GM12872 (cell line): Measurements from ENCODE around the gene CALD1.
A peak's percentile ranks its signal among the peaks of the same experiment; 100 is the strongest.

Source experiments
- TF ChIP-seq, protein P1 (sequence below): IDR thresholded peaks from 3 replicates; pipeline ENCODE4 v1.5.1; 2011; ENCODE audit warnings: low read depth, mild to moderate bottlenecking, low read length, moderate library complexity; ENCODE audit not compliant: insufficient read depth

The CALD1 gene

DNA sequence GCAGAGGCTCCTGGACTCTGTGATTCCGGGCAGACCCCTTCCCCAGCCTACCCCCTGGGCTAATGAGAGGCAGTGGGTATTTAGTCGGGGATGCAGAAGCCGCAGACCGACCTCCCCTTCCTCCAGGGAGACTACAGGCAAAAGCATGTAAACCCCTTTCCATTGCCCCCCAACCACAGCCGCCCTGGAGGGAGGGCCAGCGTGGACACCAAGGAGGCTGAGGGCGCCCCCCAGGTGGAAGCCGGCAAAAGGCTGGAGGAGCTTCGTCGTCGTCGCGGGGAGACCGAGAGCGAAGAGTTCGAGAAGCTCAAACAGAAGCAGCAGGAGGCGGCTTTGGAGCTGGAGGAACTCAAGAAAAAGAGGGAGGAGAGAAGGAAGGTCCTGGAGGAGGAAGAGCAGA lies 167.9 kb downstream of the CALD1 start:
- TF ChIP-seq, protein P1, sequence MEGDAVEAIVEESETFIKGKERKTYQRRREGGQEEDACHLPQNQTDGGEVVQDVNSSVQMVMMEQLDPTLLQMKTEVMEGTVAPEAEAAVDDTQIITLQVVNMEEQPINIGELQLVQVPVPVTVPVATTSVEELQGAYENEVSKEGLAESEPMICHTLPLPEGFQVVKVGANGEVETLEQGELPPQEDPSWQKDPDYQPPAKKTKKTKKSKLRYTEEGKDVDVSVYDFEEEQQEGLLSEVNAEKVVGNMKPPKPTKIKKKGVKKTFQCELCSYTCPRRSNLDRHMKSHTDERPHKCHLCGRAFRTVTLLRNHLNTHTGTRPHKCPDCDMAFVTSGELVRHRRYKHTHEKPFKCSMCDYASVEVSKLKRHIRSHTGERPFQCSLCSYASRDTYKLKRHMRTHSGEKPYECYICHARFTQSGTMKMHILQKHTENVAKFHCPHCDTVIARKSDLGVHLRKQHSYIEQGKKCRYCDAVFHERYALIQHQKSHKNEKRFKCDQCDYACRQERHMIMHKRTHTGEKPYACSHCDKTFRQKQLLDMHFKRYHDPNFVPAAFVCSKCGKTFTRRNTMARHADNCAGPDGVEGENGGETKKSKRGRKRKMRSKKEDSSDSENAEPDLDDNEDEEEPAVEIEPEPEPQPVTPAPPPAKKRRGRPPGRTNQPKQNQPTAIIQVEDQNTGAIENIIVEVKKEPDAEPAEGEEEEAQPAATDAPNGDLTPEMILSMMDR: no peak

DNA sequence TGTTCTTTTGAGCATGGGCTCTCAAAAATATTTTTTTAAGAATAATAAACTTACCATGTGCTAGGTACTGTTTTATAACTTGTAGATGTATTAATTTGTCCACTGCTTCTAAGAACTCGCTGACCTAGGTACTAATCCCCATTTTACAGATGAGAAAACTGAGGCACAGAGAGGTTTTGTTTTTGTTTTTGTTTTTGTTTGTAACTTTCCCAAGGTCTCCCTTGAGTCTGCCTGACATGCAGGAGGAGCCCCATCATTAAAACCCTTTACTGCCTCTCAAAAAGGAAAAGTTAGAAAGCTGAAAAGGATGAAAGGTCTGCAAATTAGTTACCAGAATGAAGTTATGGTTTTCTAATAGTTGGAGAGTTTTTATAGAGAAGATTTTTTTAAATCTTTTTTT lies 168.4 kb downstream of the CALD1 start:
- TF ChIP-seq, protein P1: no peak

DNA sequence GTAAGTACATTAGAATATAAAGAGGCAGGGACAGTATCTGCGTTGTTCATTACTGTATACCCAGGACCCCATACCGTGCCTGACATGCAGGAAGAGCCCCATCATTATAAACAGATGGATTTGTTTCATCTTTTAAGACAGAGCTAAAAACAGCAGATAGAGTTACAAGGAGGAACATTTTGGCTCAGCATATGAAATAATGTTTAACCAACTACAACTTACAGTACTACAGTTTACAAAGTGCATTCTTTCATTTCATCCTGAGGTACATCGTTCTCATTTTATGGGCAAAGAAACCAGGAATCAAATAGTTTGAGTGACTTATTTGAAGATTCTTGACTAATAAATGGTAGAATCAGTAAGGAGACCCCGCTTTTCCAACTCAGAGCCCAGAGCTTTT lies 168.8 kb downstream of the CALD1 start:
- TF ChIP-seq, protein P1: no peak

DNA sequence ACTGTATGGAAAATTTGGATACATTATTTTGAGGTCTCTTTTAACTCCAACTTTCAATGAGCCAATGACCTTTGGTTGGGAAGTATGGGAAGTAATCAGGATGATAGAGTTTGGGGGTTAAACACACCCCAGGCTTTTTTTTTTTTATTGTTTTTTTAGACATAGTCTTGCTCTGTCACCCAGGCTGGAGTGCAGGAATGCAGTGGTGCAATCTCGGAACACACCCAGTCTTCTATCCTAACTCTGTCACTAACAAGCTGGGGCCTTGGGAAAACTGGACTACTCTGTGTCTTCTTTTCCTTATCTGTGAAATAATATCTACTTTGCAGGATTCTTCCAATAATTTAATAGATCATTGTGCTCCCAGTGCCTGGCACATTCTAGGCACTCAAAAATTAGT lies 169.3 kb downstream of the CALD1 start:
- TF ChIP-seq, protein P1: no peak

DNA sequence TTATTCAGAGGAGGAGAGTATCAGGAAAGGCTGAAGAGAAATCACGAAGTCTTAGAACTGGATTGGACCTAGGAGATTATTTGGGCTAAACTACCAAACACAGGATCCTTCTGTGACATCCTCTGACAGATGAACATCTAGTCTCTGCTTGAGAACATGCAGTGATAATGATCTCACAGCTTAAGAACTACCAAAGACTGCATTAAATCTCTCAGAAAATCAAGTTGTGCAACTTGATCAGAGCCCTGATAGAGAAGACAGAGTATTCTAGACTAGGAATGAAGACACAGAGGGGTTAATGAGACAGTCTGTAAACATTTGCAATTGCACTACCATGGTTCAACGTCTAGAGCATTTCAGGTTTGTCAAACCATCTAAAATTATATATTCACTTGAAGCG lies 169.7 kb downstream of the CALD1 start:
- TF ChIP-seq, protein P1: no peak

DNA sequence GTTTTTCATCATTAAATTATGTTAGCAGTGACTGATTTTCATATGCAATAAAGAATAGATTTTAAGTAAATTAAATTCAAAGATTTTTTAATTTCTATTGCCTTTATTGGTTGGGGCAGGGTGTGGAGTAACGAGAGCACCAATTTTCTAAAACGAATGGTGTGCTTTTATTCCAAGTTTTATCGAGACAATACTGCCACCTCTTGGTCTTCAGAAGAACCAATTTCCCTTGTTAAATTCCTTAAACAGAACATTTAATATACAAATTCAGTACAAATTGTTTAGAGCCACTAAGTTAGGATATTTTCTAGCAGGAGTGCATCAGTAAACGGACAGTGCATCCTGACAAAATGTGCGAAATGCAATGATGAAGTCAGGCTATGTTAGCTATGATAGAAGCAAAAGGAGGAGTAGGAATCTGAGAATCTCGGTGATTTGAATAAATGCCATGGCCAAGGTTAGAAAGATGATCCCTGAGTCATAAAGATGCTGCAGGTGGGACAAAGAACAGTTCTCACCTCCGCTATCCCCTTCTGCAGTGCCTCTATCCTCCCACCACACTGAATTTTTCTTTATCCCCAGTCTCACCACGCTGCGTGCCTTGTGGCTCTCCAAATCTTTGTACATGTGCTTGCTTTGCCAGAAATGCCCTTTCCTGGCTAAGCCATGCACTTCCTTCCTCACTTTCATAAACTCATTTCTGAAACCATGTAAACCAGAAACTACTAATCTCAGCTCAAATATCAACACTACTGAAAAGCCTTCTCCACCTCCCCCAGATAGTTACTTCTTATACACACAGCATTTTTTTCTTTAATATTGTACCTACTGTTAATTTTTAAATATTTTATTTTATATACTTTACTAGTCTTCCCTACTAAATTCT lies 175.0 kb downstream of the CALD1 start:
- TF ChIP-seq, protein P1: peak; percentile 48; the same call in 2 of the 3 replicates

DNA sequence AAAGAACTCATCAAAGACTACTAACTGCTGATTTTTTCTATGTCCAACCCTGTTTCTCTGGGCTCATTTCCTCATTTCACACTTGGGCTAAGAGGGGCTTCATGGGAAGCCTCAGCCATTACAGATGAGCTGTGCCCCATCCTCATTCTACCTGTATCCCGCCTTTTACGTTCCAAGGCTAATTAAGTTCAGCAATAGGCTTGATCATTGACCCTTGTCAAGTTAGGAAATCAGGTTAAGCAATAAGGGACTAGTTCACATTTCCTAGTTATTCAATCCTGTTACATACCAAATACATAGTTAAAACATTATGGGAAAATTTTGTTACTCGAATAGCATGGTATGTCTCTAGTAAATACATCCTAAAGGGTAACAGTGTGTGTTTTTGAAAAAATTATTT lies 177.6 kb downstream of the CALD1 start:
- TF ChIP-seq, protein P1: no peak
